MCF 10A (cell line): ENCODE data around the gene ATG2A. TPM values are rescaled to one million over a fixed set of nuclear protein-coding genes. Genes with fewer than 3 reads are reported as not detected.

Experiments
- BruUV-seq: library from RNA; stranded (reverse); fragments of 400-500 nt; replicated peaks from 2 replicates; lab custom pipeline; 2021; lab: Mats Ljungman, UMichigan
- CTCF ChIA-PET: fragments of 300-600 bp; sonication (Branson Sonifier 250); formaldehyde crosslinking; extraction: SDS; loops from one replicate; lab custom pipeline; 2021; ENCODE audit warnings: antibody characterized with exemption, inconsistent platforms; lab: Yijun Ruan, JAX
- POLR2A ChIA-PET: fragments of 300-600, 350-650 bp; sonication (Branson Sonifier 250); formaldehyde crosslinking; extraction: SDS; loops from one replicate; lab custom pipeline; 2020; ENCODE audit warnings: antibody characterized with exemption, inconsistent platforms; lab: Yijun Ruan, JAX
- DNase-seq: peaks from one replicate; pipeline ENCODE4 v3.0.0-alpha.2; 2018; ENCODE audit not compliant: unreplicated experiment
- H3K27ac Mint-ChIP-seq: one replicate; pipeline ENCODE4 v1.8.0; 2022; ENCODE audit warnings: mild to moderate bottlenecking, low read depth, mixed read lengths; ENCODE audit not compliant: unreplicated experiment
- H3K27me3 Mint-ChIP-seq: one replicate; pipeline ENCODE4 v1.8.0; 2022; ENCODE audit warnings: mixed read lengths; ENCODE audit not compliant: insufficient read depth, unreplicated experiment
- H3K36me3 Mint-ChIP-seq: one replicate; pipeline ENCODE4 v1.8.0; 2022; ENCODE audit warnings: mild to moderate bottlenecking, moderate library complexity, mixed read lengths; ENCODE audit not compliant: insufficient read depth, unreplicated experiment
- H3K4me1 Mint-ChIP-seq: one replicate; pipeline ENCODE4 v1.8.0; 2022; ENCODE audit warnings: mixed read lengths; ENCODE audit not compliant: insufficient read depth, unreplicated experiment
- H3K4me3 Mint-ChIP-seq: one replicate; pipeline ENCODE4 v1.8.0; 2022; ENCODE audit warnings: mild to moderate bottlenecking, moderate library complexity, mixed read lengths; ENCODE audit not compliant: unreplicated experiment
- H3K9me3 Mint-ChIP-seq: one replicate; pipeline ENCODE4 v1.8.0; 2022; ENCODE audit warnings: mixed read lengths; ENCODE audit not compliant: unreplicated experiment
- intact Hi-C: fragments of 100-400 bp; cut with micrococcal nuclease; formaldehyde crosslinking; loops from 2 replicates; pipeline ENCODE4 v1.14.1; 2022
- total RNA-seq: library from RNA; stranded (reverse); gene quantifications from 2 replicates; pipeline ENCODE4 v1.2.3, GENCODE V29; 2022
- TF ChIP-seq, protein P1 (sequence below): fragments of 200-600 bp; IDR thresholded peaks from one replicate; pipeline ENCODE4 v1.8.0; 2022; ENCODE audit warnings: antibody characterized with exemption, mild to moderate bottlenecking; ENCODE audit not compliant: unreplicated experiment

ATG2A gene
- total RNA-seq, 1 experiment from 2014 or later, result 28.7 TPM

DNA sequence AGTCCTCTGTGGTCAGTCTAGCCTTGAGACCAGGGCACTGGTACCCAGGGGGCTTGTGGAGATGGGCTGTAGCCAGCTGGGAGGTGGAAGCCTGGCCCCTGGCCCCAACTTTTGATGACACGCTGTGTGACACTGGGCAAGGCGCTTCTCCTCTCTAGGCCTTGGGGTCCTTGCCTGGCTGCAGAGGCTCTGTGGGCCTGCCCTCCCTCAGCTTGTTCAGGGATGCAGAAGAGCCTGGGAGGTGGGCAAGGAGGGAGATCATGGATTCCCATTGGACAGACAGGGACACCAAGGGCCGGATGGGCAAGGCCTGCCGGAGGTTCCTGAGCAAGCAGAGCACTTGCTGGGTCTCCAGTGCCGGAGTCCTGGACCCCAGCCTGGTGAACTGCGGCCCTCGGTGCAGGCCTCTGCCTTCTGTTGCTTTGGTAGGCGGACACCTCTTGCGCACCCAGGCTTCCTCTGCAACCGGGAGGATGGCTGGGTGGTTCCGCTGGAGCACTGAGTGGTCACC is 6.2 kb upstream of the ATG2A start:
- ChIA-PET CTCF (interaction anchor here (0.6 to 2.3 kb wide), 2 partner anchors 91 to 151 kb away, joined by 5 to 8 read pairs; partner anchors contain the start of gene ARL2), POLR2A (interaction anchor here (1.1 kb wide), 1 partner anchor 11 kb away, joined by 3 read pairs; no protein-coding TSS in a partner anchor)
- H3K9me3 Mint-ChIP-seq, result no peaks in the 10 kb centered on the region
- intact Hi-C loops, result loop anchor here (5.0 kb wide), 1 partner anchor 44 kb away; no protein-coding TSS in a partner anchor
- no TSS peak for BruUV-seq
- peaks cover 15% of the 10 kb centered on the region for H3K36me3 Mint-ChIP-seq
- H3K4me3 Mint-ChIP-seq, result no peak overlapping the region
- H3K27ac Mint-ChIP-seq, result no peak overlapping the region
- TF ChIP-seq, protein P1, sequence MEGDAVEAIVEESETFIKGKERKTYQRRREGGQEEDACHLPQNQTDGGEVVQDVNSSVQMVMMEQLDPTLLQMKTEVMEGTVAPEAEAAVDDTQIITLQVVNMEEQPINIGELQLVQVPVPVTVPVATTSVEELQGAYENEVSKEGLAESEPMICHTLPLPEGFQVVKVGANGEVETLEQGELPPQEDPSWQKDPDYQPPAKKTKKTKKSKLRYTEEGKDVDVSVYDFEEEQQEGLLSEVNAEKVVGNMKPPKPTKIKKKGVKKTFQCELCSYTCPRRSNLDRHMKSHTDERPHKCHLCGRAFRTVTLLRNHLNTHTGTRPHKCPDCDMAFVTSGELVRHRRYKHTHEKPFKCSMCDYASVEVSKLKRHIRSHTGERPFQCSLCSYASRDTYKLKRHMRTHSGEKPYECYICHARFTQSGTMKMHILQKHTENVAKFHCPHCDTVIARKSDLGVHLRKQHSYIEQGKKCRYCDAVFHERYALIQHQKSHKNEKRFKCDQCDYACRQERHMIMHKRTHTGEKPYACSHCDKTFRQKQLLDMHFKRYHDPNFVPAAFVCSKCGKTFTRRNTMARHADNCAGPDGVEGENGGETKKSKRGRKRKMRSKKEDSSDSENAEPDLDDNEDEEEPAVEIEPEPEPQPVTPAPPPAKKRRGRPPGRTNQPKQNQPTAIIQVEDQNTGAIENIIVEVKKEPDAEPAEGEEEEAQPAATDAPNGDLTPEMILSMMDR, result no peak
- peaks cover 14% of the 10 kb centered on the region for H3K4me1 Mint-ChIP-seq
- no peaks in the 10 kb centered on the region for H3K27me3 Mint-ChIP-seq
- no peak for DNase-seq

DNA sequence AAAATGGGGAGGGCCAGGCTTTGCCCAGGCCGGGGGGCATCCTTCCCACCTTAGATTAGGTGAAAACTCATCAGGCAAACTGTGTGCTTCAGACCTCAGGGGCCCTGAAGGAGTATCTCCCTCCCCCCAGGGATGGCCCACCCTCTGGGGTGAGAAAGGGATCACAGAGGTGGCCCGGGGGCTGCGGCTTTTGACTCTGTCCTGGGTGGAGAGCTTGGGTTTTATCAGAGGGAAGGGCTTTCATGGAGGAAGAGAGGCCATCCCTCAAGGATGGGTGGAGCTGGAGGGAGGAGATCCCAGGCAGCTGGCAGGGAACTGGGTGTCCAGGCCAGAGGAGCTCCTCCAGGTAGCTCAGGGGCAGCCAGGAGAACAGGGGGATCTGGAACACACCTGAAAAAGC is 4.4 kb upstream of the ATG2A start:
- H3K36me3 Mint-ChIP-seq, result peaks cover 6% of the 10 kb centered on the region
- H3K9me3 Mint-ChIP-seq, result no peaks in the 10 kb centered on the region
- TF ChIP-seq, protein P1, result no peak
- POLR2A ChIA-PET, result no interaction called here
- CTCF ChIA-PET, result interaction anchor here (0.8 kb wide), 2 partner anchors 93 to 190 kb away, joined by 3 read pairs; partner anchors contain the start of gene ARL2
- intact Hi-C loops, result loop anchor here (5.0 kb wide), 1 partner anchor 46 kb away; no protein-coding TSS in a partner anchor
- DNase-seq, result no peak
- peaks cover 14% of the 10 kb centered on the region for H3K4me1 Mint-ChIP-seq
- H3K27ac Mint-ChIP-seq, result peak overlapping the region; percentile 16
- no peak overlapping the region for H3K4me3 Mint-ChIP-seq
- no TSS peak for BruUV-seq
- H3K27me3 Mint-ChIP-seq, result no peaks in the 10 kb centered on the region

DNA sequence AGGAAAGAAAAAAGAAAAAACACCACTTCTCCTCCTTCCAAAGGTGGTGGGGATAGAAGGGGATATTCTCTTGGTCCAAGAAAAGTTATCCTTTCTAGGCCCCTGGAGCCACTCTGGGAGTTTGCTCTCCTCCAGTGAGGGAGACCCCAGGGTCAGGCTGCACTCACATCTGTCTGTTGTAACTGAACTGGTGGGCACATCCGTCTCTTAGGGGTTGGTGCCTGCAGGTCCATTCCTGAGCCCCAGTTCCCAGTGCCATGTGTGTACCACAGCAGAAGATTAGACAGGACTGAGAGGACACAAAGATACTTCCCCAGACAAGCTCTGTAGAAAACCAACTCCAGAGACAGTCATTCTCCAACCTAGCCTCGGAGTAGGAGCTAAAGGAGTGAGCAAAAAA is 3.1 kb upstream of the ATG2A start:
- H3K27me3 Mint-ChIP-seq, result no peaks in the 10 kb centered on the region
- peaks cover 18% of the 10 kb centered on the region for H3K4me1 Mint-ChIP-seq
- ChIA-PET POLR2A (interaction anchor here (0.6 kb wide), 1 partner anchor 39 kb away, joined by 3 read pairs; no protein-coding TSS in a partner anchor), CTCF (interaction anchor here (0.6 to 0.7 kb wide), 2 partner anchors 72 to 180 kb away, joined by 4 to 7 read pairs; no protein-coding TSS in a partner anchor)
- H3K4me3 Mint-ChIP-seq, result no peak overlapping the region
- no peak for DNase-seq
- no peaks in the 10 kb centered on the region for H3K9me3 Mint-ChIP-seq
- TF ChIP-seq, protein P1, result no peak
- intact Hi-C loops, result loop anchor here (5.0 kb wide), 1 partner anchor 47 kb away; no protein-coding TSS in a partner anchor
- no peaks in the 10 kb centered on the region for H3K36me3 Mint-ChIP-seq
- H3K27ac Mint-ChIP-seq, result no peak overlapping the region
- BruUV-seq, result no TSS peak

DNA sequence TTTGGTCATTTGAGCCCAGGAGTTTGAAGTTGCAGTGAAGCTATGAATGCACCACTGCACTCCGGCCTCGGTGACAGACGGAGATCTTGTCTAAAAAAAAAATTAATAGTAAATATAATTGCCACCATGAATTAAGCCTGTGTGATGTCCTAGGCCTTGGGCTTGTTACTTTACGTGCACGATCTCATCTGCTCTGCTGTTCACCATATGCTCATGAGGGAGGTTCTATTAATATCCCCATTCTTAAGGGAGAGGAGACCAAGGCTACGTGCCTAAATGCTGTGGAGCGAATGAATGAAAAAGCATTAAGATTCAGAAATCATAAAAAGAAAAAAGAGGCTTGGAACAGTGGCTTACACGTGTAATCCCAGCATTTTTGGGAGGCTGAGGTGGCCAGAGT is 2.6 kb upstream of the ATG2A start:
- Mint-ChIP-seq H3K4me1 (peaks cover 14% of the 10 kb centered on the region), H3K27ac (no peak overlapping the region), H3K4me3 (no peak overlapping the region), H3K9me3 (no peaks in the 10 kb centered on the region), H3K36me3 (peaks cover 2% of the 10 kb centered on the region), H3K27me3 (no peaks in the 10 kb centered on the region)
- no TSS peak for BruUV-seq
- TF ChIP-seq, protein P1, result no peak
- DNase-seq, result no peak
- intact Hi-C loops, result loop anchor here (5.0 to 10.0 kb wide), 3 partner anchors 48 to 195 kb away; partner anchors contain the start of genes SNX15, TM7SF2 and ZNHIT2
- POLR2A ChIA-PET, result interaction anchor here (2.3 kb wide), 1 partner anchor 77 kb away, joined by 10 read pairs; the partner anchor contains the start of gene BATF2
- CTCF ChIA-PET, result interaction anchor here (0.6 to 4.6 kb wide), 4 partner anchors 26 to 180 kb away, joined by 4 to 16 read pairs (median 6); no protein-coding TSS in a partner anchor
